ENCODE measurements around the gene CNTNAP2.

- TF ChIP-seq CTCF (IDR thresholded peaks at IDR 0.05) = no peak
- no peak for TF ChIP-seq POLR2A (IDR thresholded peaks at IDR 0.05)
Observed at GRCh38 chr7:147803151-147803550, 1686.5 kb downstream of the CNTNAP2 start.
